Suprapubic skin (tissue), 4 donors: ENCODE data around the gene MTMR2.

Experiments
- POLR2A ChIP-seq, 2 donors: fragments of 450-650 bp; IDR thresholded peaks; one replicate each; pipeline ENCODE4 v1.6.1; 2017; ENCODE audit warnings: antibody characterized with exemption in 2 of 2, mild to moderate bottlenecking in 2 of 2, moderate library complexity in 2 of 2
- POLR2AphosphoS5 ChIP-seq, 3 donors: sonication (generic); formaldehyde crosslinking; IDR thresholded peaks; one replicate each; pipeline ENCODE4 v1.6.1; 2017; ENCODE audit warnings: antibody characterized with exemption in 3 of 3
- TF ChIP-seq, protein P1 (sequence below), 2 donors: fragments of 200-600 bp in 1 of 2; fragments of 450-650 bp in 1 of 2; sonication (generic) in 1 of 2; IDR thresholded peaks; one replicate each; pipeline ENCODE4 v1.5.1; 2016 to 2019; ENCODE audit warnings: antibody characterized with exemption in 2 of 2, mild to moderate bottlenecking in 1 of 2, moderate library complexity in 1 of 2

DNA sequence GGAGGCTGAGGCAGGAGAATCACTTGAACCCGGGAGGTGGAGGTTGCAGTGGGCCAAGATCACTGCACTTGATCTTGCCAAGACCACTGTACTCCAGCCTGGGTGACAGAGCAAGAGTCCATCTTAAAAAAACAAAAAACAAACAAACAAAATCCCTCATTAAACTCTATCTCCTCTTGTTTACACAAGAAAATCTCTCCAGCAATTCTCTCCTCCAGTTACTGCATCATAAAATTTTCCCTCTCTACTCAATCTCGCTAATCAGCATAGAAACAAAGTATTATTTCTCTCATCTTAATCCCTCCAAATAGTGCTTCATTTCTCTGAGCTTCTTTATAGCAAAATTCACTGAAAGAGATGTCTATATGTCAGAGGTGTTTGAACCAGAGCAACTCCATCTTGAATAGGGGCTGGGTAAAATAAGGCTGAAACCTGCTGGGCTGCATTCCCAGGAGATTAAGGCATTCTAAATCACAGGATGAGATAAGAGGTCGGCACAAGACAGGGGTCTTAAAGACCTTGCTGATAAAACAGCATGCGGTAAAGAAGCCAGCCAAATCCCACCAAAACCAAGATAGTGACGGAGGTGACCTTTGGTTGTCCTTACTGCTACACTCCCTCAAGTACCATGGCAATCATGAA is 19.8 kb downstream of the MTMR2 start:
- TF ChIP-seq POLR2A (IDR thresholded peaks at IDR 0.05), result no peak
- TF ChIP-seq POLR2AphosphoS5 (IDR thresholded peaks at IDR 0.05), result no peak
- TF ChIP-seq, protein P1, sequence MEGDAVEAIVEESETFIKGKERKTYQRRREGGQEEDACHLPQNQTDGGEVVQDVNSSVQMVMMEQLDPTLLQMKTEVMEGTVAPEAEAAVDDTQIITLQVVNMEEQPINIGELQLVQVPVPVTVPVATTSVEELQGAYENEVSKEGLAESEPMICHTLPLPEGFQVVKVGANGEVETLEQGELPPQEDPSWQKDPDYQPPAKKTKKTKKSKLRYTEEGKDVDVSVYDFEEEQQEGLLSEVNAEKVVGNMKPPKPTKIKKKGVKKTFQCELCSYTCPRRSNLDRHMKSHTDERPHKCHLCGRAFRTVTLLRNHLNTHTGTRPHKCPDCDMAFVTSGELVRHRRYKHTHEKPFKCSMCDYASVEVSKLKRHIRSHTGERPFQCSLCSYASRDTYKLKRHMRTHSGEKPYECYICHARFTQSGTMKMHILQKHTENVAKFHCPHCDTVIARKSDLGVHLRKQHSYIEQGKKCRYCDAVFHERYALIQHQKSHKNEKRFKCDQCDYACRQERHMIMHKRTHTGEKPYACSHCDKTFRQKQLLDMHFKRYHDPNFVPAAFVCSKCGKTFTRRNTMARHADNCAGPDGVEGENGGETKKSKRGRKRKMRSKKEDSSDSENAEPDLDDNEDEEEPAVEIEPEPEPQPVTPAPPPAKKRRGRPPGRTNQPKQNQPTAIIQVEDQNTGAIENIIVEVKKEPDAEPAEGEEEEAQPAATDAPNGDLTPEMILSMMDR (IDR thresholded peaks at IDR 0.05), result no peak
